Endothelial cell of umbilical vein (primary cell): Measurements from ENCODE around the gene BCL6B. TPM values are rescaled to one million over a fixed set of nuclear protein-coding genes. Genes with fewer than 3 reads are reported as not detected.

Source experiments
- BruUV-seq: library from RNA; stranded (reverse); fragments of 400-500 nt; replicated peaks from 2 replicates; lab custom pipeline; 2021; lab: Mats Ljungman, UMichigan
- CTCF ChIA-PET: fragments of 300-600, 350-600 bp; sonication (Branson Sonifier 250); formaldehyde crosslinking; loops from one replicate; lab custom pipeline; 2021; ENCODE audit warnings: antibody characterized with exemption, inconsistent platforms; lab: Charles Lee
- POLR2A ChIA-PET: fragments of 300-600, 350-600 bp; sonication (Branson Sonifier 250); formaldehyde crosslinking; loops from one replicate; lab custom pipeline; 2021; ENCODE audit warnings: antibody characterized with exemption, inconsistent platforms; lab: Charles Lee
- DNase-seq: peaks from one replicate; pipeline ENCODE4 v3.0.0-alpha.2; 2011; ENCODE audit warnings: low read depth, low spot score
- FAIRE-seq: peaks from 2 replicates; lab custom pipeline; 2011; peaks lifted over from hg19 to GRCh38; lab: Jason Lieb, UNC
- H2AFZ ChIP-seq: 2 replicates; pipeline ENCODE4 v1.6.0; 2012; ENCODE audit warnings: low read depth, low read length, control low read depth, inconsistent platforms
- H3K27ac ChIP-seq: 2 replicates; pipeline ENCODE4 v1.5.1; 2011; ENCODE audit warnings: low read depth, mild to moderate bottlenecking, control low read depth, low read length, moderate library complexity; ENCODE audit not compliant: insufficient read depth
- H3K27me3 ChIP-seq, 2 experiments: 2 replicates each; pipeline versions ENCODE4 v1.6.0 to v1.6.1; 2011; ENCODE audit warnings: low read length in 2 of 2, mixed read lengths in 1 of 2; ENCODE audit not compliant: control insufficient read depth in 2 of 2, insufficient read depth in 2 of 2
- H3K36me3 ChIP-seq, 2 experiments: 2 replicates in 1 of 2; 3 replicates in 1 of 2; pipeline ENCODE4 v1.5.1; 2011; ENCODE audit warnings: low read length in 2 of 2, mild to moderate bottlenecking in 1 of 2, moderate library complexity in 1 of 2; ENCODE audit not compliant: control insufficient read depth in 2 of 2, insufficient read depth in 2 of 2; ENCODE audit errors: extremely low read depth in 1 of 2
- H3K4me1 ChIP-seq: 3 replicates; pipeline ENCODE4 v1.5.1; 2011; ENCODE audit warnings: mild to moderate bottlenecking, low read length; ENCODE audit not compliant: control insufficient read depth, insufficient read depth; ENCODE audit errors: extremely low read depth
- H3K4me2 ChIP-seq: 2 replicates; pipeline ENCODE4 v1.6.1; 2011; ENCODE audit warnings: low read length, control low read depth, mixed read lengths; ENCODE audit not compliant: insufficient read depth
- H3K4me3 ChIP-seq, 3 experiments: fragments of 200-600 bp in 1 of 3; sonication (generic), shearing (Covaris generic) in 1 of 3; replicated peaks in 1 of 3; 2 replicates each; pipeline ENCODE4 v1.5.1; 2011 to 2016; ENCODE audit warnings: control low read depth in 3 of 3, low read length in 3 of 3, mild to moderate bottlenecking in 2 of 3, inconsistent platforms in 1 of 3, low read depth in 1 of 3, moderate library complexity in 1 of 3; ENCODE audit not compliant: insufficient read depth in 1 of 3
- H3K79me2 ChIP-seq: 2 replicates; pipeline ENCODE4 v1.6.0; 2012; ENCODE audit warnings: low read length, inconsistent platforms; ENCODE audit not compliant: control insufficient read depth, insufficient read depth
- H3K9ac ChIP-seq: replicated peaks from 2 replicates; pipeline ENCODE3; 2011; ENCODE audit warnings: low read length, control low read depth; ENCODE audit not compliant: insufficient read depth; ENCODE audit errors: extremely low read depth
- H3K9me1 ChIP-seq: replicated peaks from 3 replicates; pipeline ENCODE4 v1.6.0; 2011; ENCODE audit warnings: mild to moderate bottlenecking, low read length; ENCODE audit not compliant: control insufficient read depth, insufficient read depth; ENCODE audit errors: extremely low read depth
- H3K9me3 ChIP-seq: replicated peaks from 2 replicates; pipeline ENCODE4 v1.5.1; 2012; ENCODE audit warnings: low read length, inconsistent platforms; ENCODE audit not compliant: control insufficient read depth, insufficient read depth
- H4K20me1 ChIP-seq: replicated peaks from 2 replicates; pipeline ENCODE3; 2011; ENCODE audit warnings: mild to moderate bottlenecking, low read length; ENCODE audit not compliant: control insufficient read depth, insufficient read depth; ENCODE audit errors: extremely low read depth
- EZH2 ChIP-seq: IDR thresholded peaks from 2 replicates; pipeline ENCODE4 v1.6.1; 2012; ENCODE audit warnings: borderline replicate concordance, low read depth, mild to moderate bottlenecking, moderate library complexity, low read length, inconsistent platforms; ENCODE audit not compliant: severe bottlenecking
- FOS ChIP-seq: IDR thresholded peaks from 2 replicates; pipeline ENCODE4 v1.6.1; 2011; ENCODE audit warnings: mild to moderate bottlenecking, low read length, moderate library complexity, borderline replicate concordance; ENCODE audit not compliant: insufficient read depth
- GATA2 ChIP-seq: IDR thresholded peaks from 2 replicates; pipeline ENCODE4 v1.7.0; 2011; ENCODE audit warnings: low read depth, mild to moderate bottlenecking, moderate library complexity, mixed read lengths, low read length; ENCODE audit not compliant: insufficient read length, insufficient read depth
- JUN ChIP-seq: IDR thresholded peaks from 2 replicates; pipeline ENCODE4 v1.6.1; 2011; ENCODE audit warnings: borderline replicate concordance, low read depth; ENCODE audit not compliant: insufficient read length, insufficient read depth
- MYC ChIP-seq: IDR thresholded peaks from one replicate; pipeline ENCODE4 v1.6.1; 2011; ENCODE audit warnings: mild to moderate bottlenecking, low read depth, low read length
- POLR2A ChIP-seq: IDR thresholded peaks from 2 replicates; pipeline ENCODE4 v1.6.1; 2012; ENCODE audit warnings: low read depth, mild to moderate bottlenecking, control low read depth, low read length
- POLR2AphosphoS5 ChIP-seq: IDR thresholded peaks from 2 replicates; pipeline ENCODE4 v1.6.1; 2012; ENCODE audit warnings: low read depth, mild to moderate bottlenecking, control low read depth, low read length, moderate library complexity; ENCODE audit not compliant: insufficient read depth
- dilution Hi-C: fragments of 300-500 bp; cut with MboI; formaldehyde crosslinking; loops from one replicate; pipeline ENCODE4 v1.15.0; 2019; ENCODE audit warnings: low sequenced_read_pairs; ENCODE audit not compliant: extremely low pct_ligation_motif_present
- intact Hi-C: fragments of 100-400 bp; cut with micrococcal nuclease; formaldehyde crosslinking; loops from one replicate; pipeline ENCODE4 v1.10.0; 2022
- polyA plus RNA-seq, 4 experiments: library from polyadenylated mRNA; depleted of rRNA in 3 of 4; stranded (reverse) in 3 of 4; unstranded in 1 of 4; fragments of >200 nt; gene quantifications; 2 replicates each; pipeline versions ENCODE4 v1.2.1 to v1.2.3, GENCODE V29; 2011 to 2012; ENCODE audit warnings: missing spikeins in 1 of 4
- total RNA-seq: library from RNA; stranded (reverse); gene quantifications from 2 replicates; pipeline ENCODE4 v1.2.3, GENCODE V29; 2021
- TF ChIP-seq, protein P1 (sequence below), 2 donors: IDR thresholded peaks; 1 replicate in 1 of 2; 2 replicates in 1 of 2; pipeline ENCODE4 v1.5.1; 2011; ENCODE audit warnings: low read length in 2 of 2, mild to moderate bottlenecking in 2 of 2, moderate library complexity in 2 of 2, control low read depth in 1 of 2, inconsistent platforms in 1 of 2, low read depth in 1 of 2; ENCODE audit not compliant: insufficient read depth in 1 of 2; ENCODE audit errors: extremely low read depth in 1 of 2
- TF ChIP-seq, protein P2 (sequence below): IDR thresholded peaks from 2 replicates; pipeline ENCODE4 v1.6.1; 2011; ENCODE audit not compliant: insufficient read depth, insufficient read length

The BCL6B gene
- total and polyA plus RNA-seq, 2 donors (not counting 3 experiments of a cell fraction or from before 2014, with no cell fraction given): 93.5 to 160 TPM

DNA sequence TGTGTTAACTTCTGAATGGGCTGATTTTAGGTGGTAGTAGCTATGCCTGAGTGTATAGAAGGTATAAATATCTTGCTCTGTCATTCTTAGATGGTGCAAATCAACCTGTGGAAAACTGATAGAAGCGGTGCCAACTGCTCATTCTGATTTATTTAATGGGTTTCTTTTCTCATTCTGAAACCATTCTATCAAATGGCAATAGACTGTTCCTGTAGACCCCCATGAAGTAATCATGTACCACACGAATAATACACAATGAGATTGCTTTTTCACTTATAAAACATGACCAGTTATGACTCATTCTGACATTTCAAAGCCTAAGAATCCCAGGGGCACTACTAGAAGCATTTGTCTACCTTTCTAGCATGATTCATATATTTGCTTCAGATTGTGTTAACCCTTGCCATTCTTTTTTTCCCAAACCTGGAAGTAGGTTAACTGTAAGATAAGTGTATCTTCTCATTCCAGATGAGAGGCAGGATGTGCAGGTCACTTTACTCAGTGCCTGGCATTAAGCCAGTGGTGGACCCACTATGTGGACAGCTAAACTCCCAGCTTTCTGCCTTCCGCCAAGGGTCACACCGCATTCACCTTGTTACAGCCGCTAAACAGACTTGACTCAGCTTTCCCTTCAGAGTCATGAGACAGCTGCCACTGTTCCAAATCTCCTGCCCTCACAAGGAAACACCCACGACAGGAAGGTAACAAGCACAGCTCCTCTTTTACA, 37.5 kb downstream of the BCL6B start:
- Histone ChIP-seq H3K9me3 (no peaks in the 10 kb centered on the region), H3K27ac (peak overlapping the region; percentile 86), H4K20me1 (no peaks in the 10 kb centered on the region), H3K4me1 (peaks cover 35% of the 10 kb centered on the region), H3K9ac (peak overlapping the region; percentile 65), H3K79me2 (no peaks in the 10 kb centered on the region), H3K9me1 (no peaks in the 10 kb centered on the region), H3K4me2 (no peak overlapping the region), H3K4me3 (no peak overlapping the region), H3K36me3 (no peaks in the 10 kb centered on the region), H3K27me3 (no peaks in the 10 kb centered on the region), H2AFZ (no peak overlapping the region)
- intact Hi-C loops: loop anchor here (1.0 kb wide), 2 partner anchors 8 to 73 kb away; no protein-coding TSS in a partner anchor
- peak; percentile 99 for TF ChIP-seq FOS
- TF ChIP-seq POLR2AphosphoS5: peak; percentile 98
- TF ChIP-seq GATA2: peak; percentile 100
- TF ChIP-seq, protein P1, sequence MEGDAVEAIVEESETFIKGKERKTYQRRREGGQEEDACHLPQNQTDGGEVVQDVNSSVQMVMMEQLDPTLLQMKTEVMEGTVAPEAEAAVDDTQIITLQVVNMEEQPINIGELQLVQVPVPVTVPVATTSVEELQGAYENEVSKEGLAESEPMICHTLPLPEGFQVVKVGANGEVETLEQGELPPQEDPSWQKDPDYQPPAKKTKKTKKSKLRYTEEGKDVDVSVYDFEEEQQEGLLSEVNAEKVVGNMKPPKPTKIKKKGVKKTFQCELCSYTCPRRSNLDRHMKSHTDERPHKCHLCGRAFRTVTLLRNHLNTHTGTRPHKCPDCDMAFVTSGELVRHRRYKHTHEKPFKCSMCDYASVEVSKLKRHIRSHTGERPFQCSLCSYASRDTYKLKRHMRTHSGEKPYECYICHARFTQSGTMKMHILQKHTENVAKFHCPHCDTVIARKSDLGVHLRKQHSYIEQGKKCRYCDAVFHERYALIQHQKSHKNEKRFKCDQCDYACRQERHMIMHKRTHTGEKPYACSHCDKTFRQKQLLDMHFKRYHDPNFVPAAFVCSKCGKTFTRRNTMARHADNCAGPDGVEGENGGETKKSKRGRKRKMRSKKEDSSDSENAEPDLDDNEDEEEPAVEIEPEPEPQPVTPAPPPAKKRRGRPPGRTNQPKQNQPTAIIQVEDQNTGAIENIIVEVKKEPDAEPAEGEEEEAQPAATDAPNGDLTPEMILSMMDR (IDR thresholded peaks at IDR 0.05; ENCODE audit: extremely low read depth in 1 of 2, insufficient read depth in 1 of 2, low read depth in 1 of 2, low read length in 2 of 2): no peak
- peak; percentile 56 for TF ChIP-seq MYC
- TF ChIP-seq, protein P2, sequence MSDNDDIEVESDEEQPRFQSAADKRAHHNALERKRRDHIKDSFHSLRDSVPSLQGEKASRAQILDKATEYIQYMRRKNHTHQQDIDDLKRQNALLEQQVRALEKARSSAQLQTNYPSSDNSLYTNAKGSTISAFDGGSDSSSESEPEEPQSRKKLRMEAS: no peak
- TF ChIP-seq JUN: peak; percentile 99
- peak; percentile 78 for TF ChIP-seq POLR2A
- no peak for TF ChIP-seq EZH2
- no TSS peak for BruUV-seq
- ChIA-PET CTCF (interaction anchor here (0.7 to 3.5 kb wide), 11 partner anchors 8 to 117 kb away, joined by 3 to 23 read pairs (median 4); no protein-coding TSS in a partner anchor), POLR2A (interaction anchor here (0.6 to 1.1 kb wide), 3 partner anchors 14 to 37 kb away, joined by 3 read pairs; partner anchors contain the start of genes BCL6B and SLC16A13)
- dilution Hi-C loops: no loop called here
- peak; percentile 100 for FAIRE-seq
- peak; percentile 100 for DNase-seq
